ENCODE data around the gene FAM210B.

GRCh38 chr20:56391037-56391436, 32.3 kb downstream of the FAM210B start:
- TF ChIP-seq POLR2A (IDR thresholded peaks at IDR 0.05) (no peak), EP300 (IDR thresholded peaks at IDR 0.05) (no peak)
- TF ChIP-seq, protein P1, sequence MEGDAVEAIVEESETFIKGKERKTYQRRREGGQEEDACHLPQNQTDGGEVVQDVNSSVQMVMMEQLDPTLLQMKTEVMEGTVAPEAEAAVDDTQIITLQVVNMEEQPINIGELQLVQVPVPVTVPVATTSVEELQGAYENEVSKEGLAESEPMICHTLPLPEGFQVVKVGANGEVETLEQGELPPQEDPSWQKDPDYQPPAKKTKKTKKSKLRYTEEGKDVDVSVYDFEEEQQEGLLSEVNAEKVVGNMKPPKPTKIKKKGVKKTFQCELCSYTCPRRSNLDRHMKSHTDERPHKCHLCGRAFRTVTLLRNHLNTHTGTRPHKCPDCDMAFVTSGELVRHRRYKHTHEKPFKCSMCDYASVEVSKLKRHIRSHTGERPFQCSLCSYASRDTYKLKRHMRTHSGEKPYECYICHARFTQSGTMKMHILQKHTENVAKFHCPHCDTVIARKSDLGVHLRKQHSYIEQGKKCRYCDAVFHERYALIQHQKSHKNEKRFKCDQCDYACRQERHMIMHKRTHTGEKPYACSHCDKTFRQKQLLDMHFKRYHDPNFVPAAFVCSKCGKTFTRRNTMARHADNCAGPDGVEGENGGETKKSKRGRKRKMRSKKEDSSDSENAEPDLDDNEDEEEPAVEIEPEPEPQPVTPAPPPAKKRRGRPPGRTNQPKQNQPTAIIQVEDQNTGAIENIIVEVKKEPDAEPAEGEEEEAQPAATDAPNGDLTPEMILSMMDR (IDR thresholded peaks at IDR 0.05): no peak

All from upper lobe of left lung (tissue), 4 donors.